Uterus (tissue), 4 donors: ENCODE data around the gene GUCD1. TPM values are rescaled to one million over a fixed set of nuclear protein-coding genes. Genes with fewer than 3 reads are reported as not detected.
"Not testable (repeated sequence)": the region's sequence is repeated elsewhere in the genome, so short reads cannot be mapped to it uniquely, and the experiment has no call there.

Source experiments
- DNase-seq, 2 donors: peaks; one replicate each; pipeline ENCODE4 v3.0.0-alpha.2; 2019 to 2020
- H3K27ac ChIP-seq, 2 donors: fragments of 200-600 bp; sonication (generic); 1 replicate in 1 of 2; 2 replicates in 1 of 2; pipeline ENCODE4 v1.5.1; 2016 to 2018
- H3K27me3 ChIP-seq, 2 donors: fragments of 200-600 bp; sonication (generic); one replicate each; pipeline ENCODE4 v1.5.1; 2018 to 2019; ENCODE audit warnings: control low read depth in 1 of 2
- H3K36me3 ChIP-seq, 2 donors: fragments of 200-600 bp; sonication (generic); one replicate each; pipeline ENCODE4 v1.5.1; 2019; ENCODE audit warnings: control low read depth in 1 of 2
- H3K4me1 ChIP-seq, 2 donors: fragments of 200-600 bp; sonication (generic); one replicate each; pipeline ENCODE4 v1.5.1; 2018 to 2019; ENCODE audit warnings: control low read depth in 1 of 2
- H3K4me3 ChIP-seq, 2 donors: fragments of 200-600 bp; sonication (generic); 1 replicate in 1 of 2; 2 replicates in 1 of 2; pipeline ENCODE4 v1.5.1; 2018 to 2019; ENCODE audit warnings: mild to moderate bottlenecking in 1 of 2
- H3K9me3 ChIP-seq, 2 donors: fragments of 200-600 bp; sonication (generic); one replicate each; pipeline ENCODE4 v1.5.1; 2019; ENCODE audit warnings: control low read depth in 1 of 2
- POLR2A ChIP-seq, 2 donors: fragments of 450-650 bp; IDR thresholded peaks; one replicate each; pipeline ENCODE4 v1.6.1; 2016; ENCODE audit warnings: antibody characterized with exemption in 2 of 2, mild to moderate bottlenecking in 1 of 2, moderate library complexity in 1 of 2
- intact Hi-C: fragments of 100-400 bp; cut with DNase I; formaldehyde crosslinking; loops from one replicate; pipeline ENCODE4 v1.15.1; 2023; ENCODE audit warnings: low total_unique reads
- total RNA-seq, 4 donors: library from RNA; depleted of rRNA in 3 of 4; stranded (reverse); fragments of >200 nt in 3 of 4; gene quantifications; one replicate each; pipeline versions ENCODE4 v1.1.0 to v1.2.4, GENCODE V29; 2014 to 2023
- TF ChIP-seq, protein P1 (sequence below), 4 experiments: fragments of 200-600 bp in 2 of 4; fragments of 450-650 bp in 2 of 4; sonication (generic) in 2 of 4; IDR thresholded peaks; one replicate each; pipeline ENCODE4 v1.5.1; 2016 to 2019; ENCODE audit warnings: antibody characterized with exemption in 4 of 4, mild to moderate bottlenecking in 2 of 4, moderate library complexity in 1 of 4
- donor health status: DM: yes; HTN: yes; CAD: no.

GUCD1 gene
- total RNA-seq, 4 donors from 2014 or later, result 26.4 to 68.2 (median 44.9) TPM

DNA sequence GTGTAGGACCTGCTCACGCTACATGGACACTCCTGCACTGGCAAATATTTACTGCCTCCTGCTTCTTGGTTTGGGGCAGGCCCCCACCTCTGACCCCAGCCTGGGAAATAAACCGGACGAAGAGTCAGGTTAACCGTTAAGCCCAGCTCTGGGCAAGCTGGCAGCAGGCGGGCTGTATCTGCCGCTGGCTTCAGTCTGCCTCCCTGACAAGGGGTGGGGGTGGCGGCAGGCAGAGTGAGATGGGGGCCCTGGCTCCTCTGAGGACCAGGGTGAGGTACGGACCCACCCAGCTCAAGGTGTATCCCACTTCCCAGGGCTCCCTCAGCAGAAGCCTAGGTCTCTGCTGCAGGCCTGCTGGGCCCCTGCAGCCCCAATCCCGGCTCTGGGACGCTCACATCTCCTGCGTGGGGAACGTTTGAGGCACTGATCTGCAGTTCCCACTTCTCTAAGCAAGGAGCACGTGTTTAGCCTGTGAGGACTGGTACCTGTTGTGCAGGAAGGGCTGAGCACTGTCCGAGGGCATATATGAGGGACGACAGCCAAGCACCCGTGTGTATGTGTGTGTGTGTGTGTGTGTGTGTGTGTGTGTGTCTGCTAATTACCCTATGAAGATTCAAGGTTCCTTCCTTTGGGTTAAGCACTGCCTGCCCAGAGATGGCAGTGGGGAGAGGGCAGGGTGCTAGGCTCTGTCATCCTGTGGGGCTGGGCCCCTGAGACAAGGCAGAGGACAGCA, 39.1 kb upstream of the GUCD1 start:
- TF ChIP-seq POLR2A (IDR thresholded peaks at IDR 0.05), result no peak
- TF ChIP-seq, protein P1, sequence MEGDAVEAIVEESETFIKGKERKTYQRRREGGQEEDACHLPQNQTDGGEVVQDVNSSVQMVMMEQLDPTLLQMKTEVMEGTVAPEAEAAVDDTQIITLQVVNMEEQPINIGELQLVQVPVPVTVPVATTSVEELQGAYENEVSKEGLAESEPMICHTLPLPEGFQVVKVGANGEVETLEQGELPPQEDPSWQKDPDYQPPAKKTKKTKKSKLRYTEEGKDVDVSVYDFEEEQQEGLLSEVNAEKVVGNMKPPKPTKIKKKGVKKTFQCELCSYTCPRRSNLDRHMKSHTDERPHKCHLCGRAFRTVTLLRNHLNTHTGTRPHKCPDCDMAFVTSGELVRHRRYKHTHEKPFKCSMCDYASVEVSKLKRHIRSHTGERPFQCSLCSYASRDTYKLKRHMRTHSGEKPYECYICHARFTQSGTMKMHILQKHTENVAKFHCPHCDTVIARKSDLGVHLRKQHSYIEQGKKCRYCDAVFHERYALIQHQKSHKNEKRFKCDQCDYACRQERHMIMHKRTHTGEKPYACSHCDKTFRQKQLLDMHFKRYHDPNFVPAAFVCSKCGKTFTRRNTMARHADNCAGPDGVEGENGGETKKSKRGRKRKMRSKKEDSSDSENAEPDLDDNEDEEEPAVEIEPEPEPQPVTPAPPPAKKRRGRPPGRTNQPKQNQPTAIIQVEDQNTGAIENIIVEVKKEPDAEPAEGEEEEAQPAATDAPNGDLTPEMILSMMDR (IDR thresholded peaks at IDR 0.05), result no peak
- intact Hi-C loops, result no loop called here

DNA sequence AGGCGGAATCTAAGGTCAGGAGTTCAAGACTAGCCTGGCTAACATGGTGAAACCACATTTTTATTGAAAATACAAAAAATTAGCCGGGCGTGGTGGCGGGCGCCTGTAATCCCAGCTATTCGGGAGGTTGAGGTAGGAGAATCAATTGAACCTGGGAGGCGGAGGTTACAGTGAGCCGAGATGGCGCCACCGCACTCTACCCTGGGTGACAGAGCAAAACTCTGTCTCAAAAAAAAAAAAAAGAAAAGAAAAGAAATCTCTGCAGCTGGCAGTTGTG, 38.6 kb upstream of the GUCD1 start:
- intact Hi-C loops, DNase-seq, H3K9me3 ChIP-seq, H3K27me3 ChIP-seq, H3K4me1 ChIP-seq, H3K36me3 ChIP-seq: not testable (repeated sequence)
- Histone ChIP-seq H3K4me3 (peak overlapping the region in 1 of 2 donors; percentile 78), H3K27ac (peak overlapping the region; percentile 63 to 91)

More for the DNA sequence above, 39.1 kb upstream of the GUCD1 start:
- DNase-seq, result no peak
- H3K36me3 ChIP-seq, result no peaks in the 10 kb centered on the region
- no peak overlapping the region for H3K4me3 ChIP-seq
- H3K4me1 ChIP-seq, result no peaks in the 10 kb centered on the region
- no peak overlapping the region for H3K27ac ChIP-seq
- H3K9me3 ChIP-seq, result no peaks in the 10 kb centered on the region
- no peaks in the 10 kb centered on the region for H3K27me3 ChIP-seq

DNA sequence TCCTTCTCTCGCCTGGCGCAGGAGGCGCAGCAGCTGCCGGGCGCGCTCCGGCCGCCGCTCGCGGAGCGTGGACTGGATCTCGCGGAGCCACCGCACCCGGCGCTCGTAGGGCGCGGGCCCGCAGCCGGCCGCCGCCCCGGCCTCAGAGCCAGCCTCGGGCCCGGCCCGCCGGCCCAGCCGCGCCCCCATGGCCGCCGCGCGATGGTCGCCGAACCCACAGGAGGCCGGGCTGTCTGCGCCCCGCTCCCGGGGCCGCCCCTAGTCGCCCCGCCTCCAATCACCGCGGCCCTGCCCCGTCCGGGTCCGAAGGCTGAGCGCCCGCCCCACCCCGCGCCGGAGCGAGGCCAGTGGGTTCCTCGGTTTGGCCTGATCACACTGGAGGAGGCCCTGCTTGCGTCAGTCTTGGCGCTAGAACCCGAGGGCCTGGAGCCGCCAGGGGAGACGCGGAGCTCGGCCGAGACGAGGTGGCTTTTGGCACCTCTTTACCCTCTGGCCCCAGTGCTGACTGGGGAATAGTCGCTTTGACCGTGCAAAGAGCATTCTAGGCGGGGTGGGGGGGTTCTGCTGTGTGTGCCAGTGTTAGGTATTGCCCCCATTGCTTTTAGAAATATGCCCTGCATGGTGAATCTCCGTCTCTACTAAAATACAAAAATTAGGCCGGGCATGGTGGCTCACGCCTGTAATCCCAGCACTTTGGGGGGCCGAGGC, 38.1 kb upstream of the GUCD1 start, which contains the start of gene LRRC75B:
Gene LRRC75B, minus strand, starts transcription at position 223 of the 708 bp plus-strand sequence. Its CDS starts 34 bp downstream, at position 189.
- peak; percentile 90 to 93 for DNase-seq
- H3K4me3 ChIP-seq, result peak within 1 kb of the TSS; percentile 57 to 78
- H3K4me1 ChIP-seq, result no peaks in the 10 kb centered on the region
- H3K9me3 ChIP-seq, result no peaks in the 10 kb centered on the region
- TF ChIP-seq, protein P1 (IDR thresholded peaks at IDR 0.05), result peak in 1 of 4 experiments; percentile 5
- peak in 1 of 2 donors; percentile 60 for TF ChIP-seq POLR2A (IDR thresholded peaks at IDR 0.05)
- peak within 1 kb of the TSS; percentile 63 to 91 for H3K27ac ChIP-seq
- intact Hi-C loops, result no loop called here
- H3K27me3 ChIP-seq, result no peaks in the 10 kb centered on the region
- no peaks in the 10 kb centered on the region for H3K36me3 ChIP-seq

DNA sequence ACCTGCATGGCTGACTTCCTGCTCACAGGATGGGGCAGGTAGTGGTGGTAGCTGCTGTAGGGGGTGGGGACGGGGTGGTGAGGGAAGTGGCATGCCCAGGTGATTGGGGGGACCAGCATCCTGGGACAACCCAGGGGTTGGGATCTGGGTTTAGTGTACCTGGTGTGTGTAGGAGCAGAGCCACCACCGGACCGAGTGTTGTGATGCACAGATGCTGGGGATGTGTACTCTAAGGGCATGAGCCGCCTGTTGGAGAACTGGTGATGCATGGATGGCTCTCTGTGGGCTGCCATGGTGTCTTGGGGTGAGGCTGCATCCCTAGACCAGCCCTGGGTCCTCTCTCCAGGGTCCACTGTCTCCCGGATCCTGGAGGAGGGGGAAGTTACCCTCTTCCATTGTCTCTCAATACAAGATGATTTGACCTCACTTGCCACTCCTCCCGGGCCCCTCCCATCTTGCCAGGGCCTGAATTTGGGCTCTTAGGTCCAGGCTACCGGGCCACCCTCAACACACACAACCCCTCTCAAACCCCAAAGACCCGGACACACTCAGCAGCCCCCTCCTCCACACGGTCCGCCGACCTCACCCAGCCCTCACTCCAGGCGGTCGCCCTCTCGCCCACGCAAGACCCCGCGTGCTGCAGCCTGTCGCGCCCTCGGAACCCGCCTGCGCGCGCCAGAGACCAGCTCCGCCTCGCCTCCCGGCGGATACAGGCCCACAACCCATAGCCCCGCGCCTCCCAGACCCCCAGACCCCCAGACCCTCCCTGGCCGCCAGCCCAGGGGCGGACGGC, 37.3 kb upstream of the GUCD1 start:
- Histone ChIP-seq H3K9me3 (no peaks in the 10 kb centered on the region), H3K36me3 (no peaks in the 10 kb centered on the region), H3K27me3 (no peaks in the 10 kb centered on the region), H3K4me1 (no peaks in the 10 kb centered on the region), H3K27ac (peak overlapping the region; percentile 63 to 91), H3K4me3 (peak overlapping the region; percentile 57 to 78)
- intact Hi-C loops, result no loop called here
- peak in 1 of 2 donors; percentile 43 for DNase-seq
- TF ChIP-seq, protein P1 (IDR thresholded peaks at IDR 0.05), result no peak
- no peak for TF ChIP-seq POLR2A (IDR thresholded peaks at IDR 0.05)

DNA sequence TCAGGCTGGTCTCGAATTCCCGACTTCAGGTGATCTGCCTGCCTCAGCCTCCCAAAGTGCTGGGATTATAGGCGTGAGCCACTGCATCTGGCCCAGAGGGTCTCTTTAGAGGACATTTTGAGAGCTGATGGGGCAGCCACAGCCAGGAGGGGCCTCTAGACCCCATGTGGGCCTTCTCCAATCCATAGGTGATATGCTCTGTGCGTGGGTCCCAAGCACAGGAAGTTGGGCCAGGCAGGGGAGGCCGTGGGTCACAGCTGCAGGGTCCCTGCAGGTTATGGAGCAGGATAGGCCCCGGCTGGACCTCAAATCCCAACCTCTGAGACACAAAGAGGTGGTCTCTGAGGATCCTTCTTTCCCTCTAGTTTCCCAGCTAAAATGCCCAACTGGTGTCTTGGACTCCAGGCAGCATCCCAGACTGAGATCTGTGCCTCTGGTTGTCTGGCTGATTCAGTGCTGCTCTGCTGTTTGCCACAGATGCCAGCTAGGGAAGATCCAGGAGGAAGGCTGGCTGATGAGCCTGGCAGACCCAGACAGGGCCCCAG, 36.4 kb upstream of the GUCD1 start:
- H3K9me3 ChIP-seq, result no peaks in the 10 kb centered on the region
- intact Hi-C loops, result no loop called here
- H3K27me3 ChIP-seq, result no peaks in the 10 kb centered on the region
- no peak overlapping the region for H3K4me3 ChIP-seq
- no peaks in the 10 kb centered on the region for H3K36me3 ChIP-seq
- no peak overlapping the region for H3K27ac ChIP-seq
- no peaks in the 10 kb centered on the region for H3K4me1 ChIP-seq
- no peak for DNase-seq
- no peak for TF ChIP-seq POLR2A (IDR thresholded peaks at IDR 0.05)
- TF ChIP-seq, protein P1 (IDR thresholded peaks at IDR 0.05), result no peak
